Parathyroid adenoma (tissue), 2 donors: ENCODE results near the gene TRMT10A.
"Not testable (repeated sequence)": the region's sequence is repeated elsewhere in the genome, so short reads cannot be mapped to it uniquely, and the experiment has no call there.

Experiments used
- H2AFZ ChIP-seq: fragments of 300-600 bp; sonication (generic); one replicate; pipeline ENCODE4 v1.7.0; 2017; ENCODE audit warnings: antibody characterized with exemption, mild to moderate bottlenecking
- H3K27ac ChIP-seq: fragments of 300-600 bp; sonication (generic); one replicate; pipeline ENCODE4 v1.7.0; 2017
- H3K27me3 ChIP-seq: fragments of 300-600 bp; sonication (generic); one replicate; pipeline ENCODE4 v1.7.0; 2017; ENCODE audit warnings: low read length; ENCODE audit not compliant: control insufficient read depth, insufficient read depth
- H3K36me3 ChIP-seq: fragments of 300-600 bp; sonication (generic); one replicate; pipeline ENCODE4 v1.7.0; 2017; ENCODE audit warnings: low read length; ENCODE audit not compliant: control insufficient read depth, insufficient read depth
- H3K4me1 ChIP-seq: fragments of 300-600 bp; sonication (generic); one replicate; pipeline ENCODE4 v1.7.0; 2017; ENCODE audit warnings: control low read depth
- H3K4me2 ChIP-seq: fragments of 300-600 bp; sonication (generic); one replicate; pipeline ENCODE4 v1.7.0; 2017; ENCODE audit warnings: low read length
- H3K4me3 ChIP-seq: fragments of 300-600 bp; sonication (generic); one replicate; pipeline ENCODE4 v1.7.0; 2017; ENCODE audit warnings: low read depth, low read length
- H3K79me2 ChIP-seq: fragments of 300-600 bp; sonication (generic); one replicate; pipeline ENCODE4 v1.7.0; 2017; ENCODE audit warnings: control low read depth
- H3K9ac ChIP-seq: fragments of 300-600 bp; sonication (generic); one replicate; pipeline ENCODE4 v1.7.0; 2017; ENCODE audit warnings: mild to moderate bottlenecking
- H3K9me3 ChIP-seq: fragments of 300-600 bp; sonication (generic); one replicate; pipeline ENCODE4 v1.7.0; 2017; ENCODE audit warnings: low read length; ENCODE audit not compliant: control insufficient read depth
- TF ChIP-seq, protein P1 (sequence below): fragments of 300-600 bp; sonication (generic); IDR thresholded peaks from one replicate; pipeline ENCODE4 v1.7.0; 2017; ENCODE audit warnings: antibody characterized with exemption, mild to moderate bottlenecking
- donor health status: primary hyperparathyroidism.

Gene TRMT10A

GRCh38 chr4:99536848-99537247 is 27.0 kb downstream of the TRMT10A start:
- Histone ChIP-seq H3K4me1 (no peaks in the 10 kb centered on the region), H3K4me2 (no peak overlapping the region), H3K79me2 (no peaks in the 10 kb centered on the region), H3K9ac (no peak overlapping the region), H2AFZ (no peak overlapping the region), H3K9me3 (no peaks in the 10 kb centered on the region), H3K36me3 (no peaks in the 10 kb centered on the region), H3K4me3 (no peak overlapping the region), H3K27me3 (no peaks in the 10 kb centered on the region), H3K27ac (no peak overlapping the region)
- TF ChIP-seq, protein P1, sequence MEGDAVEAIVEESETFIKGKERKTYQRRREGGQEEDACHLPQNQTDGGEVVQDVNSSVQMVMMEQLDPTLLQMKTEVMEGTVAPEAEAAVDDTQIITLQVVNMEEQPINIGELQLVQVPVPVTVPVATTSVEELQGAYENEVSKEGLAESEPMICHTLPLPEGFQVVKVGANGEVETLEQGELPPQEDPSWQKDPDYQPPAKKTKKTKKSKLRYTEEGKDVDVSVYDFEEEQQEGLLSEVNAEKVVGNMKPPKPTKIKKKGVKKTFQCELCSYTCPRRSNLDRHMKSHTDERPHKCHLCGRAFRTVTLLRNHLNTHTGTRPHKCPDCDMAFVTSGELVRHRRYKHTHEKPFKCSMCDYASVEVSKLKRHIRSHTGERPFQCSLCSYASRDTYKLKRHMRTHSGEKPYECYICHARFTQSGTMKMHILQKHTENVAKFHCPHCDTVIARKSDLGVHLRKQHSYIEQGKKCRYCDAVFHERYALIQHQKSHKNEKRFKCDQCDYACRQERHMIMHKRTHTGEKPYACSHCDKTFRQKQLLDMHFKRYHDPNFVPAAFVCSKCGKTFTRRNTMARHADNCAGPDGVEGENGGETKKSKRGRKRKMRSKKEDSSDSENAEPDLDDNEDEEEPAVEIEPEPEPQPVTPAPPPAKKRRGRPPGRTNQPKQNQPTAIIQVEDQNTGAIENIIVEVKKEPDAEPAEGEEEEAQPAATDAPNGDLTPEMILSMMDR, result no peak

DNA sequence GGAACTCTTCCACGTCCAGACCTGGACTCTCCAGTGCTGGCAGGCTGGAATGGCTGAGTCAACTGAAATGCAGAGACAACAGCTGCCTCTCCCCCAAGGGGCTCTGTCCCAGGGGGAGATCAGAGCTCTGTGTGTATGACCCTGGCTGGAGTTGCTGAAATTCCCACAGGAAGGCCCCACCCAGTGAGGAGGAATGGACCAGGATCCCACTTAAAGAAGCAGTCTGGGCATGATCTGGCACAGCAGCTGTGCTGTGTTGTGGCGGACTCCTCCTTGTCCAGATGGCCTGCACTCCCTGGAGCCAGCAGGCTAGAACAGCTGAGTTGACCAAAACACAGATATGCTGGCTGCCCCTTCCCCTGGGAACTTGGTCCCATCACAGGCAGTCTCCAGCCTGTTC is 27.6 kb downstream of the TRMT10A start:
- no peaks in the 10 kb centered on the region for H3K36me3 ChIP-seq
- H3K27ac ChIP-seq, result no peak overlapping the region
- TF ChIP-seq, protein P1, result no peak
- H2AFZ ChIP-seq, result no peak overlapping the region
- H3K4me2 ChIP-seq, result no peak overlapping the region
- no peak overlapping the region for H3K9ac ChIP-seq
- no peaks in the 10 kb centered on the region for H3K27me3 ChIP-seq
- H3K4me1 ChIP-seq, result no peaks in the 10 kb centered on the region
- H3K9me3 ChIP-seq, result no peaks in the 10 kb centered on the region
- no peaks in the 10 kb centered on the region for H3K79me2 ChIP-seq
- no peak overlapping the region for H3K4me3 ChIP-seq

DNA sequence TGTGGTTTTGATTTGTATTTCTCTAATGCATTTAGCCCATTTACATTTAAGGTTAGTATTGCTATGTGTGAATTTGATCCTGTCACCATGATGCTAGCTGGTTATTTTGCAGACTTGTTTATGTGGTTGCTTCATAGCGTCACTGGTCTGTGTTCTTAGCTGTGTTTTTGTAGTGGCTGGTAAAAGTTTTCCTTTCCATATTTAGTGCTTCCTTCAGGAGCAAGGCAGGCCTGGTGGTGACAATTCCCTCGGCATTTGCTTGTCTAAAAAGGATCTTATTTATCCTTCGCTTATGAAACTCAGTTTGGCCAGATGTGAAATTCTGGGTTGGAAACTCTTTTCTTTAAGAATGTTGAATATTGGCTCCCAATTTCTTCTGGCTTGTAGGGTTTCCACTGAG is 29.1 kb downstream of the TRMT10A start:
- H3K9ac ChIP-seq, H3K4me2 ChIP-seq, H3K9me3 ChIP-seq, H3K4me1 ChIP-seq, H3K36me3 ChIP-seq, H2AFZ ChIP-seq, H3K4me3 ChIP-seq, H3K79me2 ChIP-seq, H3K27ac ChIP-seq, H3K27me3 ChIP-seq: not testable (repeated sequence)

DNA sequence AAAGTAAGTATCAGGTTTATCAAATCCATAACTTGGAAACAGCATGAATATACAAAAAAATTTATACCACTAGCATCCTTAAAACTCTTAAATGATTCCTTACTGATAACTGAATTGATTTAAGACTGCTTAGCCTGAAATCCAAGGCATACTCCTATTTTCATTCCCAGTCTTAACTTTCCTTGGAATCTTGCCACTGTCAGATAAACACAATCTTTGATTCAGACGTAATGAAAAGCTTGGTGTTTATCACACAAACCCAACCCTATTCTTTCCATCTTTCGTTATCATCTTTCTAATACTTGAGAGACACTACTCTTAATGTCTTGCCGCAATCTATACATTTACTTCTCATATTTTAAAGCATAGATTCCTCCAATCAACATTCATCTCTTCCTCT is 33.9 kb downstream of the TRMT10A start:
- Histone ChIP-seq H2AFZ (no peak overlapping the region), H3K9ac (no peak overlapping the region), H3K4me1 (no peaks in the 10 kb centered on the region), H3K27ac (no peak overlapping the region), H3K27me3 (no peaks in the 10 kb centered on the region), H3K4me3 (no peak overlapping the region), H3K4me2 (no peak overlapping the region), H3K79me2 (no peaks in the 10 kb centered on the region), H3K36me3 (no peaks in the 10 kb centered on the region), H3K9me3 (no peaks in the 10 kb centered on the region)
- TF ChIP-seq, protein P1, result no peak

DNA sequence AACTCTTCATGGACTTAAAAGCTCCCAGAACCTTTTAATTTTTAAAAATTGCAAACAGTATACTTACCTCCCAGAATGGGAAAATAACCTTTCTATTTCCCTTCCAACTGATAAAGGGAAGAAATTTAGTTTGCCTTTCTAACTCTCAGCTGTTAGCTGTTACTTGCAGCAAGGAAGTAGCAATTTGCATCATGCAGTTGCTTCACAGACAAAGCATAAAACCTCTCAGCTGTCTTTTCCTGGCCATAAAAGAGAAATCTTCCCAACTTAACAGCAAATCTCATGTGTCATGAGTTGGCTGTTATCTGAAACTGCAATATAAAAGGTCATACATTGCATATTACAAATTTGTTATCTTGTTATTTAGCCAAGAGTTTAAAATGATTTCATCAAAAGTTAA is 34.6 kb downstream of the TRMT10A start:
- TF ChIP-seq, protein P1, result no peak
- H3K9ac ChIP-seq, result no peak overlapping the region
- no peak overlapping the region for H3K4me3 ChIP-seq
- no peaks in the 10 kb centered on the region for H3K27me3 ChIP-seq
- no peak overlapping the region for H2AFZ ChIP-seq
- H3K27ac ChIP-seq, result no peak overlapping the region
- H3K4me1 ChIP-seq, result no peaks in the 10 kb centered on the region
- H3K79me2 ChIP-seq, result no peaks in the 10 kb centered on the region
- no peaks in the 10 kb centered on the region for H3K9me3 ChIP-seq
- H3K4me2 ChIP-seq, result no peak overlapping the region
- no peaks in the 10 kb centered on the region for H3K36me3 ChIP-seq
